ENCODE results near the gene AAMP. TPM values are rescaled to one million over a fixed set of nuclear protein-coding genes. Genes with fewer than 3 reads are reported as not detected.

AAMP gene
- total and polyA plus RNA-seq, 2 experiments from 2014 or later = 140 to 179 TPM

DNA sequence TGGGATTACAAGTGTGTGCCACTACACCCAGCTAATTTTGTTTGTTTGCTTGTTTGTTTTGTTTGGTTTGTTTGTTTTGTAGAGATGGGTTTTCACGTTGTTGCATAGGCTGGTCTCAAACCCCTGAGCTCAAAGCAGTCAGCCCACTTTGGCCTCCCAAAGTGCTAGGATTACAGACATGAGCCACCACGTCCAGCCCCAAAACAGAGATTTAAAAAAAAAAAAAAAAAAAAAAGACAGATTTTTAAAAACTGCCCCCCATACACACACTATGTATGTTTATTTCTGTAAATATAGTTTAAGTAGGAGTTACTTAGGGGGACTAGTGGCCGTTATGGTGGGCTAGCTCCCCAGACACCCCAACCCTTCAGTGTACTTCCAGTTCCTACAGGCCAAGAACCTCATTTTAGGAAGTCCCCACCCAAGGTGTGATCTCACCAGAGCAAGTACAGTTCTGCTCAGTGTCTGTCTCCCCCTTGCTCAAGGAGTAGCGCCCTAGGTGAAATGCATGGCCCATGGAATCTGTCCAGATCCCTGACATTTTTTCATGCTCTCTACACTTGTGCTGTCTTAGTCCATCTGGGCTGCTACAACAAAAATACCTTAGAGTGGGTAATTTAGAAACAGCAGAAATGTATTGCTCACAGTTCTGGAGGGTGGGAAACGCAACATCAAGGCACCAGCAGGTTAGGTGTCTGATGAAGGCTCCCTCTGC, 23.9 kb upstream of the AAMP start:
- Histone ChIP-seq H3K4me2 (peak overlapping the region; percentile 47), H2AFZ (no peak overlapping the region), H3K27ac (peak overlapping the region; percentile 93), H3K9me3 (ENCODE audit: low read depth) (no peaks in the 10 kb centered on the region), H3K27me3 (no peaks in the 10 kb centered on the region), H3K4me3 (no peak overlapping the region), H3K79me2 (peaks cover 37% of the 10 kb centered on the region), H4K20me1 (ENCODE audit: insufficient read depth, poor library complexity, severe bottlenecking) (no peaks in the 10 kb centered on the region), H3K9me2 (replicated peaks; ENCODE audit: insufficient read depth) (no peaks in the 10 kb centered on the region), H3K36me3 (replicated peaks; ENCODE audit: insufficient read depth, low read depth) (no peaks in the 10 kb centered on the region), H3K4me1 (ENCODE audit: insufficient read depth) (peaks cover 47% of the 10 kb centered on the region)
- no peak for DNase-seq (ENCODE audit: low spot score)
- TF ChIP-seq EZH2phosphoT487 (IDR thresholded peaks at IDR 0.05; ENCODE audit: low read depth, severe bottlenecking, unreplicated experiment) = no peak
- TF ChIP-seq EZH2 (IDR thresholded peaks at IDR 0.05; ENCODE audit: borderline replicate concordance) = no peak
- TF ChIP-seq, protein P1, sequence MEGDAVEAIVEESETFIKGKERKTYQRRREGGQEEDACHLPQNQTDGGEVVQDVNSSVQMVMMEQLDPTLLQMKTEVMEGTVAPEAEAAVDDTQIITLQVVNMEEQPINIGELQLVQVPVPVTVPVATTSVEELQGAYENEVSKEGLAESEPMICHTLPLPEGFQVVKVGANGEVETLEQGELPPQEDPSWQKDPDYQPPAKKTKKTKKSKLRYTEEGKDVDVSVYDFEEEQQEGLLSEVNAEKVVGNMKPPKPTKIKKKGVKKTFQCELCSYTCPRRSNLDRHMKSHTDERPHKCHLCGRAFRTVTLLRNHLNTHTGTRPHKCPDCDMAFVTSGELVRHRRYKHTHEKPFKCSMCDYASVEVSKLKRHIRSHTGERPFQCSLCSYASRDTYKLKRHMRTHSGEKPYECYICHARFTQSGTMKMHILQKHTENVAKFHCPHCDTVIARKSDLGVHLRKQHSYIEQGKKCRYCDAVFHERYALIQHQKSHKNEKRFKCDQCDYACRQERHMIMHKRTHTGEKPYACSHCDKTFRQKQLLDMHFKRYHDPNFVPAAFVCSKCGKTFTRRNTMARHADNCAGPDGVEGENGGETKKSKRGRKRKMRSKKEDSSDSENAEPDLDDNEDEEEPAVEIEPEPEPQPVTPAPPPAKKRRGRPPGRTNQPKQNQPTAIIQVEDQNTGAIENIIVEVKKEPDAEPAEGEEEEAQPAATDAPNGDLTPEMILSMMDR (IDR thresholded peaks at IDR 0.05; ENCODE audit: poor library complexity) = no peak
- 70% methylated on average over 5 of the region's 5 CpGs for WGBS (ENCODE audit: low lambda C conversion rate, missing lambda C conversion rate)

DNA sequence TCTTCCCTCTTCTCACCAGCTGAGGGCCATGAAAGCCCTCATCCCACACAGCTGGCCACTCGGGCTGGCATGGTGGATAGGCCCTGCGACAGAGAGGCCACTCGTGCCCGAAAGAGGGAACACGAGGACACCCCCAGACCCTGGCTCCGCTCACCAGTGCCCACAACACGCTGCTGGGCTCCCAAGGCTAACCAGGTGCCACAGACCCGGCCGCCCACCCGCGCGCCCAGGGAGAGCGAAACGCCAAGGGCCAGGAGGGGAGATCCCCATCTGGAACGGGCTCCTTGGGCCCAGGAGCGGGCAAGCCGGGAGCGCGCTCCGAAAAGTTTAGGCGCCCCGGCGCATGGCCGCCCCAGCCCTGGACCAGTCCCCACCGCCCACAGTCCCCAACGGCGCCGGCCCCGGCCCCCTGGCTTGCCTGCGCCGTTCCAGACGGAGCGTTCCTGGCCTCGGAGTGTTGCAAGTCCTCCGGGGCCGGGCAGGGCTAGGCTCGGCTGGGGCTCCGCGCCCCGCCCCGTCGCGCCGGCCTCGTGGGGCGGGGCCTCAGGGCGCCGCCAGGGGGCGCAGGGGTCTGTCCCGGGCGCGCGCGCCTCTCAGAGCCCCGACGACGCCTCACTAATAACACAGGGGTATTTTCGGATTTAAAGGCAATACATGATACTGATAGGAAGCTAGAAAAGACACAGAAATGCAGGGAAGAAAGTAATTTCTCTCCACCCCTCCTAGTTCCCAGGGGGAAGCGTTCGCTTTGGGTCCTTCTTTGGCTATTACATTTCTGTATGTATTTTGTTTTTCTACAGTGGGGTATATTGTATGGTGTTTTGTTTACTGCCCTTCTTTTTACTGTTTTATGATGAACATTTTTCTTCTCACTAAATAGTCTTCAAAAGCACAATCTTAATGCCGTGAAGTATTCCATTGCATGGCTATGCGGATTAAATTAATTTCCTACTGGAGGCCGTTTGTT, 22.4 kb upstream of the AAMP start, which contains the start of gene TMBIM1:
Gene TMBIM1 (minus strand): TSS at position 456 of the 967 bp plus-strand sequence. CDS start 10,362 bp downstream, outside the sequence.
- peak within 1 kb of the TSS; percentile 82 for H3K4me2 ChIP-seq
- 12% methylated on average over 53 of the region's 63 CpGs for WGBS (ENCODE audit: low lambda C conversion rate, missing lambda C conversion rate)
- TF ChIP-seq, protein P1 (IDR thresholded peaks at IDR 0.05; ENCODE audit: poor library complexity) = peak; percentile 67
- TF ChIP-seq EZH2phosphoT487 (IDR thresholded peaks at IDR 0.05; ENCODE audit: low read depth, severe bottlenecking, unreplicated experiment) = no peak
- H3K9me3 ChIP-seq (ENCODE audit: low read depth) = no peaks in the 10 kb centered on the region
- peaks cover 51% of the 10 kb centered on the region for H3K79me2 ChIP-seq
- H3K36me3 ChIP-seq (replicated peaks; ENCODE audit: insufficient read depth, low read depth) = no peaks in the 10 kb centered on the region
- no peaks in the 10 kb centered on the region for H3K9me2 ChIP-seq (replicated peaks; ENCODE audit: insufficient read depth)
- DNase-seq (ENCODE audit: low spot score) = peak; percentile 95
- H3K4me1 ChIP-seq (ENCODE audit: insufficient read depth) = peaks cover 62% of the 10 kb centered on the region
- peak within 1 kb of the TSS; percentile 93 for H3K27ac ChIP-seq
- peak within 1 kb of the TSS; percentile 70 for H3K4me3 ChIP-seq
- H3K27me3 ChIP-seq = no peaks in the 10 kb centered on the region
- no peaks in the 10 kb centered on the region for H4K20me1 ChIP-seq (ENCODE audit: insufficient read depth, poor library complexity, severe bottlenecking)
- peak within 1 kb of the TSS; percentile 37 for H2AFZ ChIP-seq

DNA sequence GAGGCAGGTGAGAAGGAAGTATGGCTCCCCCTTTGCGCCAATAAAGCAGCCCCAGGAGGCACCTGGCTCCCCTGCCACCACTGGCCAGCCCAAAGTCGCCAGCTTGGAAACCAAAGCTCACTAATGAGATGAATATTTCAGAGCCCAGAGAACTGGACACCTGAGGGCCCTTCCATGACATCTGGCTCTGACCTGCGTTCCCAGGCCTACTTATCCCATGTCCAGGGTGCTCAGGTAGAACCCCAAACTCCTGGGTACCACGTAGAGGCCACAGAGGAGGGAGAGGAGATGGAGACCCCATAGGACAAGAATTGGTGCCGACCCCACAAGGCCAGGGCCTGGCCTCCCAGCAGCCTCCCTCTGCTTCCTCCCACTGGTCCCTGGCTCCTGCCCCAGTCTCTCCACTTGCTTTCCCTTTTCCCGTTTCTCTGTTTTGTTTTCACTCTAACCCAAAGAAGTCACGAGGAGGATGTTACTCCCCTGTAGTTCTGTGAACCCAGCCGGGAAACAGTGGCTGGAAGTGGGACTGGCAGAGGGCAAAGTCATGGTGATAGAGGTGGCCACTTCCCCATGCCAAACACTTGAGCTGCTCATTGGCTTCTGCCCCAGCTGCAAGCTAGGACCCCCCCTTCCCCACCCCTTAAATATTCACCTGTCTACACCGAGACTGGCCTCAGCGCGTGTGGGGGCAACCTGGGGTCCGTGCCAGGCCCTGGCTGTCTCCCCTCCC, 21.5 kb upstream of the AAMP start:
- Histone ChIP-seq H3K9me3 (ENCODE audit: low read depth) (no peaks in the 10 kb centered on the region), H3K27me3 (no peaks in the 10 kb centered on the region), H3K27ac (peak overlapping the region; percentile 93), H3K4me1 (ENCODE audit: insufficient read depth) (peaks cover 65% of the 10 kb centered on the region), H3K79me2 (peaks cover 51% of the 10 kb centered on the region), H2AFZ (no peak overlapping the region), H3K4me3 (peak overlapping the region; percentile 70), H3K4me2 (peak overlapping the region; percentile 82), H3K36me3 (replicated peaks; ENCODE audit: insufficient read depth, low read depth) (no peaks in the 10 kb centered on the region), H3K9me2 (replicated peaks; ENCODE audit: insufficient read depth) (no peaks in the 10 kb centered on the region), H4K20me1 (ENCODE audit: insufficient read depth, poor library complexity, severe bottlenecking) (no peaks in the 10 kb centered on the region)
- DNase-seq (ENCODE audit: low spot score) = no peak
- TF ChIP-seq EZH2phosphoT487 (IDR thresholded peaks at IDR 0.05; ENCODE audit: low read depth, severe bottlenecking, unreplicated experiment) (no peak), EZH2 (IDR thresholded peaks at IDR 0.05; ENCODE audit: borderline replicate concordance) (no peak)
- TF ChIP-seq, protein P1 (IDR thresholded peaks at IDR 0.05; ENCODE audit: poor library complexity) = no peak
- 58% methylated on average over 11 of the region's 12 CpGs for WGBS (ENCODE audit: low lambda C conversion rate, missing lambda C conversion rate)

Measured in hepatocyte (in vitro differentiated cells).